GM19351 (cell line): ENCODE results near the gene TPM1.

Experiments used
- ATAC-seq: cut with Tn5 transposase; IDR thresholded peaks from one replicate; pipeline ENCODE4 v1.9.1; 2021; ENCODE audit warnings: mild to moderate bottlenecking, moderate library complexity; ENCODE audit not compliant: unreplicated experiment

Gene TPM1

GRCh38 chr15:63052961-63053698 is 10.6 kb downstream of the TPM1 start:
- no peak for ATAC-seq

- ATAC-seq = no peak
These were observed 11.7 kb downstream of the TPM1 start for GRCh38 chr15:63054281-63054683.

GRCh38 chr15:63054985-63055384 is 12.4 kb downstream of the TPM1 start:
- no peak for ATAC-seq

- ATAC-seq = no peak
These were observed 14.3 kb downstream of the TPM1 start for GRCh38 chr15:63056829-63057228.

- ATAC-seq = no peak
These were observed 15.2 kb downstream of the TPM1 start for GRCh38 chr15:63057468-63058345.

- no peak for ATAC-seq
These were observed 16.5 kb downstream of the TPM1 start for GRCh38 chr15:63059075-63059474.

- no peak for ATAC-seq
These were observed 17.1 kb downstream of the TPM1 start for GRCh38 chr15:63059573-63060216.

- ATAC-seq = no peak
These were observed 18.2 kb downstream of the TPM1 start for GRCh38 chr15:63060699-63061098.

GRCh38 chr15:63061975-63062374 is 19.4 kb downstream of the TPM1 start:
- ATAC-seq = no peak

GRCh38 chr15:63063164-63063756 is 20.7 kb downstream of the TPM1 start:
- ATAC-seq = no peak

GRCh38 chr15:63063877-63064409 is 21.4 kb downstream of the TPM1 start:
- ATAC-seq = no peak

GRCh38 chr15:63065262-63066221 is 23.0 kb downstream of the TPM1 start:
- ATAC-seq = no peak

GRCh38 chr15:63066272-63066671 is 23.7 kb downstream of the TPM1 start:
- no peak for ATAC-seq

GRCh38 chr15:63067306-63067705 is 24.8 kb downstream of the TPM1 start:
- ATAC-seq = no peak

- no peak for ATAC-seq
These were observed 25.6 kb downstream of the TPM1 start for GRCh38 chr15:63067976-63068743.

GRCh38 chr15:63069616-63070090 is 27.1 kb downstream of the TPM1 start:
- ATAC-seq = no peak

GRCh38 chr15:63070681-63071129 is 28.2 kb downstream of the TPM1 start:
- no peak for ATAC-seq

- ATAC-seq = no peak
These were observed 28.9 kb downstream of the TPM1 start for GRCh38 chr15:63071288-63071909.
